ENCODE data around the gene FRMD4A. TPM values are rescaled to one million over a fixed set of nuclear protein-coding genes. Genes with fewer than 3 reads are reported as not detected.
"Not testable (repeated sequence)": the region's sequence is repeated elsewhere in the genome, so short reads cannot be mapped to it uniquely, and the experiment has no call there.

The FRMD4A gene
- total and polyA plus RNA-seq, 2 experiments from 2014 or later: 11.9 to 17.5 TPM

GRCh38 chr10:13902868-13903587 is 427.7 kb downstream of the FRMD4A start:
- Histone ChIP-seq H3K4me3 (no peak overlapping the region), H2AFZ (no peak overlapping the region), H3F3A (ENCODE audit: insufficient read depth) (no peaks in the 10 kb centered on the region), H3K9me2 (ENCODE audit: insufficient read depth) (no peaks in the 10 kb centered on the region), H3K79me2 (ENCODE audit: insufficient read depth) (no peaks in the 10 kb centered on the region), H3K4me1 (ENCODE audit: insufficient read depth) (no peaks in the 10 kb centered on the region), H3K27ac (no peak overlapping the region), H3K9me3 (ENCODE audit: low read depth) (no peaks in the 10 kb centered on the region), H3K27me3 (replicated peaks; ENCODE audit: insufficient read depth) (no peaks in the 10 kb centered on the region), H3K36me3 (ENCODE audit: low read depth) (no peaks in the 10 kb centered on the region), H4K20me1 (ENCODE audit: insufficient read depth) (no peaks in the 10 kb centered on the region), H3K9ac (no peak overlapping the region), H3K4me2 (ENCODE audit: unreplicated experiment) (no peak overlapping the region)
- DNase-seq: no peak
- no peak for TF ChIP-seq EZH2phosphoT487 (IDR thresholded peaks at IDR 0.05; ENCODE audit: insufficient read depth, low read depth)
- TF ChIP-seq EZH2 (IDR thresholded peaks at IDR 0.05; ENCODE audit: insufficient read depth, poor library complexity, severe bottlenecking): no peak
- in situ Hi-C loops (cut with MboI): no loop called here
- WGBS, 2 experiments (ENCODE audit: low coverage in 1 of 2, low lambda C conversion rate in 2 of 2, missing lambda C conversion rate in 2 of 2): 87 to 88% methylated on average over 6 of the region's 6 CpGs

GRCh38 chr10:13899941-13900340 is 430.8 kb downstream of the FRMD4A start:
- WGBS, 2 experiments (ENCODE audit: low coverage in 1 of 2, low lambda C conversion rate in 2 of 2, missing lambda C conversion rate in 2 of 2): 73 to 84% methylated on average over 3 of the region's 3 CpGs
- no peak for DNase-seq
- TF ChIP-seq EZH2phosphoT487 (IDR thresholded peaks at IDR 0.05; ENCODE audit: insufficient read depth, low read depth) (no peak), EZH2 (IDR thresholded peaks at IDR 0.05; ENCODE audit: insufficient read depth, poor library complexity, severe bottlenecking) (no peak)
- H3K4me1 ChIP-seq (ENCODE audit: insufficient read depth): no peaks in the 10 kb centered on the region
- no peak overlapping the region for H3K4me3 ChIP-seq
- no peak overlapping the region for H3K9ac ChIP-seq
- H3K36me3 ChIP-seq (ENCODE audit: low read depth): no peaks in the 10 kb centered on the region
- H3K4me2 ChIP-seq (ENCODE audit: unreplicated experiment): no peak overlapping the region
- in situ Hi-C loops (cut with MboI): no loop called here
- H3K9me3 ChIP-seq (ENCODE audit: low read depth): no peaks in the 10 kb centered on the region
- no peaks in the 10 kb centered on the region for H4K20me1 ChIP-seq (ENCODE audit: insufficient read depth)
- H3K27me3 ChIP-seq (replicated peaks; ENCODE audit: insufficient read depth): no peaks in the 10 kb centered on the region
- no peak overlapping the region for H2AFZ ChIP-seq
- no peaks in the 10 kb centered on the region for H3K9me2 ChIP-seq (ENCODE audit: insufficient read depth)
- no peaks in the 10 kb centered on the region for H3K79me2 ChIP-seq (ENCODE audit: insufficient read depth)
- peaks cover 14% of the 10 kb centered on the region; the same call in 1 of the 2 replicates for H3F3A ChIP-seq (ENCODE audit: insufficient read depth)
- no peak overlapping the region for H3K27ac ChIP-seq

GRCh38 chr10:13896146-13896545 is 434.6 kb downstream of the FRMD4A start:
- peaks cover 16% of the 10 kb centered on the region for H3K79me2 ChIP-seq (ENCODE audit: insufficient read depth)
- not testable (repeated sequence) for H2AFZ ChIP-seq

GRCh38 chr10:13894412-13895093 is 436.2 kb downstream of the FRMD4A start:
- H3K9me3 ChIP-seq (ENCODE audit: low read depth): no peaks in the 10 kb centered on the region
- no peak overlapping the region for H3K4me3 ChIP-seq
- peak overlapping the region; percentile 62 for H3K9ac ChIP-seq
- DNase-seq: peak; percentile 70
- H3K27ac ChIP-seq: peak overlapping the region; percentile 88
- H3F3A ChIP-seq (ENCODE audit: insufficient read depth): peaks cover 49% of the 10 kb centered on the region
- H2AFZ ChIP-seq: peak overlapping the region; percentile 49
- WGBS, 2 experiments (ENCODE audit: low coverage in 1 of 2, low lambda C conversion rate in 2 of 2, missing lambda C conversion rate in 2 of 2): 46 to 51% methylated on average over 8 to 9 of the region's 9 CpGs
- no peaks in the 10 kb centered on the region for H3K9me2 ChIP-seq (ENCODE audit: insufficient read depth)
- H4K20me1 ChIP-seq (ENCODE audit: insufficient read depth): no peaks in the 10 kb centered on the region
- no peak for TF ChIP-seq EZH2 (IDR thresholded peaks at IDR 0.05; ENCODE audit: insufficient read depth, poor library complexity, severe bottlenecking)
- TF ChIP-seq EZH2phosphoT487 (IDR thresholded peaks at IDR 0.05; ENCODE audit: insufficient read depth, low read depth): no peak
- no peaks in the 10 kb centered on the region for H3K36me3 ChIP-seq (ENCODE audit: low read depth)
- H3K4me2 ChIP-seq (ENCODE audit: unreplicated experiment): peak overlapping the region; percentile 49
- peaks cover 33% of the 10 kb centered on the region for H3K4me1 ChIP-seq (ENCODE audit: insufficient read depth)
- H3K27me3 ChIP-seq (replicated peaks; ENCODE audit: insufficient read depth): no peaks in the 10 kb centered on the region
- peaks cover 32% of the 10 kb centered on the region for H3K79me2 ChIP-seq (ENCODE audit: insufficient read depth)
- in situ Hi-C loops (cut with MboI): no loop called here

More at GRCh38 chr10:13896146-13896545, 434.6 kb downstream of the FRMD4A start:
- in situ Hi-C loops (cut with MboI); H3K9me2 ChIP-seq (ENCODE audit: insufficient read depth); H3K4me3 ChIP-seq; H3K27me3 ChIP-seq (replicated peaks; ENCODE audit: insufficient read depth); H3K36me3 ChIP-seq (ENCODE audit: low read depth); H3K9me3 ChIP-seq (ENCODE audit: low read depth); DNase-seq; H3K27ac ChIP-seq; H3K4me2 ChIP-seq (ENCODE audit: unreplicated experiment); H3K9ac ChIP-seq; H4K20me1 ChIP-seq (ENCODE audit: insufficient read depth): not testable (repeated sequence)
- WGBS, 2 experiments (ENCODE audit: low coverage in 1 of 2, low lambda C conversion rate in 2 of 2, missing lambda C conversion rate in 2 of 2): 94 to 100% methylated on average over 1 of the region's 1 CpG
- peaks cover 43% of the 10 kb centered on the region for H3F3A ChIP-seq (ENCODE audit: insufficient read depth)
- H3K4me1 ChIP-seq (ENCODE audit: insufficient read depth): peaks cover 24% of the 10 kb centered on the region
